Naive thymus-derived CD8-positive, alpha-beta T cell (primary cell): ENCODE data around the gene FAM72D. TPM values are rescaled to one million over a fixed set of nuclear protein-coding genes. Genes with fewer than 3 reads are reported as not detected.
A peak's percentile ranks its signal among the peaks of the same experiment; 100 is the strongest.
"Not testable (repeated sequence)": the region's sequence is repeated elsewhere in the genome, so short reads cannot be mapped to it uniquely, and the experiment has no call there.

Source experiments
- ATAC-seq, 2 donors: fragments of 150-1000 bp; cut with Tn5 transposase in 1 of 2; sonication (Bioruptor Pico), chemical (Tn5 transposase) in 1 of 2; 1 replicate in 1 of 2; 2 replicates in 1 of 2; pipeline ENCODE4 v1.10.0; 2021; ENCODE audit warnings: mild to moderate bottlenecking in 2 of 2, moderate library complexity in 2 of 2
- POLR2A ChIA-PET: fragments of 350-600 bp; sonication (Branson Sonifier 250); formaldehyde crosslinking; loops from one replicate; lab custom pipeline; 2021; ENCODE audit warnings: antibody characterized with exemption; lab: Charles Lee
- DNase-seq, 10 donors: peaks; one replicate each; pipeline versions ENCODE4 v3.0.0 to v3.0.0-alpha.2; 2020 to 2022
- H3K27ac Mint-ChIP-seq, 10 donors: one replicate each; pipeline ENCODE4 v1.8.0; 2020 to 2022; ENCODE audit warnings: mild to moderate bottlenecking in 10 of 10, mixed read lengths in 10 of 10, moderate library complexity in 4 of 10, inconsistent platforms in 1 of 10
- H3K27me3 Mint-ChIP-seq, 5 donors: one replicate each; pipeline ENCODE4 v1.8.0; 2021 to 2022; ENCODE audit warnings: mixed read lengths in 5 of 5
- H3K36me3 Mint-ChIP-seq, 3 donors: one replicate each; pipeline ENCODE4 v1.8.0; 2020 to 2022; ENCODE audit warnings: mixed read lengths in 3 of 3, mild to moderate bottlenecking in 2 of 3, inconsistent platforms in 1 of 3
- H3K4me1 Mint-ChIP-seq, 4 donors: one replicate each; pipeline ENCODE4 v1.8.0; 2021 to 2022; ENCODE audit warnings: mixed read lengths in 4 of 4
- H3K4me3 Mint-ChIP-seq, 10 donors: one replicate each; pipeline ENCODE4 v1.8.0; 2020 to 2022; ENCODE audit warnings: mild to moderate bottlenecking in 10 of 10, mixed read lengths in 10 of 10, moderate library complexity in 6 of 10, inconsistent platforms in 1 of 10
- H3K9me3 Mint-ChIP-seq, 9 donors: one replicate each; pipeline ENCODE4 v1.8.0; 2020 to 2022; ENCODE audit warnings: mixed read lengths in 9 of 9, mild to moderate bottlenecking in 3 of 9, inconsistent platforms in 1 of 9, moderate library complexity in 1 of 9
- polyA plus RNA-seq, 3 donors: library from polyadenylated mRNA; unstranded; fragments of 300-500 nt; fragmentation: Illumina TruSeq; gene quantifications; one replicate each; pipeline ENCODE4 v1.2.3, GENCODE V29; 2021
- total RNA-seq, 8 experiments: library from RNA in 2 of 8; stranded (reverse) in 2 of 8; gene quantifications; one replicate each; pipeline ENCODE4 v1.2.3 and lab custom pipeline; 2021 to 2026

The FAM72D gene
- total and polyA plus RNA-seq, 5 experiments from 2014 or later, result 0.31 TPM; not detected in 4

GRCh38 chr1:145144264-145144913 is 48.6 kb downstream of the FAM72D start:
- H3K9me3 Mint-ChIP-seq, H3K36me3 Mint-ChIP-seq, DNase-seq, H3K4me3 Mint-ChIP-seq, H3K27me3 Mint-ChIP-seq, ATAC-seq, POLR2A ChIA-PET, H3K27ac Mint-ChIP-seq, H3K4me1 Mint-ChIP-seq: not testable (repeated sequence)

DNA sequence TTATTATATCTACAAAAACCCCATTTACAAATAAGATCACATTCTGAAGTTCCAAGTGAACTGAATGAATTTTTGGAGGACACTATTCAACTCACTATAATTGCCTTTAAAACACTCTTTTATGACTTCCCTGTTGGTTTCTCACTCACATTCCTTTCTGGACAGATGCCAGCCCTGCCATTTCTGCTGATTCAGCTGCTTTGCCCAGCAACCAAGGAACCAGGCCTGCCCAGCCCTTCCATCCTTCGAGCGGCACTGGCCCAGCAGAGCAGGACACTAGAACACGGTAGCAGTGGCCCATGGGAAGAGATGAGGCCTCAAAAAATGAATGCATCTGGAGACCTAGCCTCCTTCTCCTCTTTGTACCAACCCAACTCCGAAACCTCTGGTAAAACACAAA is 50.5 kb downstream of the FAM72D start:
- POLR2A ChIA-PET, H3K27ac Mint-ChIP-seq, H3K4me3 Mint-ChIP-seq, H3K36me3 Mint-ChIP-seq, H3K4me1 Mint-ChIP-seq, H3K27me3 Mint-ChIP-seq, ATAC-seq, DNase-seq, H3K9me3 Mint-ChIP-seq: not testable (repeated sequence)

DNA sequence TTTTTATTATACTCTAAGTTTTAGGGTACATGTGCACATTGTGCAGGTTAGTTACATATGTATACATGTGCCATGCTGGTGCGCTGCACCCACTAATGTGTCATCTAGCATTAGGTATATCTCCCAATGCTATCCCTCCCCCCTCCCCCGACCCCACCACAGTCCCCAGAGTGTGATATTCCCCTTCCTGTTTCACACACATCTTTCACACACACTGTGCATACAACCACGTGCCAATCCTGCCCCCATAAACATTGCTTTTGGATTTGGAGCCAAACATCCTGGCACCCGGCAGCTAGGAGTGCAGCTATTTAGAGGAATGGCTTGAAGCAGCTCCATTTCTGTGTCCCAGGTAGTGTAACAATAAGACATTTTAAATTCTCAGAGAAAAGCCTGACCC is 51.4 kb downstream of the FAM72D start:
- DNase-seq, H3K36me3 Mint-ChIP-seq, H3K27me3 Mint-ChIP-seq, POLR2A ChIA-PET, ATAC-seq, H3K4me1 Mint-ChIP-seq, H3K9me3 Mint-ChIP-seq, H3K4me3 Mint-ChIP-seq, H3K27ac Mint-ChIP-seq: not testable (repeated sequence)

DNA sequence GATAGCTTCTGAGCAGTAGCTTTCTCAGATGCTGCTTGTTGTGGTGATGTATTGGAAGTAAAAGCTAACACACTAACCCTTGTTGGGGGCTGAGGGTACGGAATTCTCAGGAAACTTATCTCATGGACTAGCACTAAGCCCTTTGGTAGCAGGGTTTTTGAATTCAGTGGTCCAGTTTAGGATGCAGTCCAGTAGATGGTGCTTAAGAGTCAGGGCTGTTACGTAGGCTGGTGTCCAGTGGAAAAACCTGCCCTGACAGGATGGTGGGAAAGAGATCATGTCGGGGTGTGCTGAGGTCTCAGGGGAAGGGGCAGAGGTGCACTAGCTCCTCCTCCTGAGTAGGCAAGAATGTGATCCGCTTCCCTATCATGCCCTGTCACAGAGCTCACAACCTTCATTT is 59.6 kb downstream of the FAM72D start:
- H3K27ac Mint-ChIP-seq, H3K27me3 Mint-ChIP-seq, H3K9me3 Mint-ChIP-seq, POLR2A ChIA-PET, ATAC-seq, H3K36me3 Mint-ChIP-seq, DNase-seq, H3K4me3 Mint-ChIP-seq, H3K4me1 Mint-ChIP-seq: not testable (repeated sequence)

GRCh38 chr1:145155873-145156272 is 60.1 kb downstream of the FAM72D start:
- H3K27me3 Mint-ChIP-seq, ATAC-seq, H3K9me3 Mint-ChIP-seq, H3K4me3 Mint-ChIP-seq, H3K36me3 Mint-ChIP-seq, DNase-seq, POLR2A ChIA-PET, H3K27ac Mint-ChIP-seq, H3K4me1 Mint-ChIP-seq: not testable (repeated sequence)

- Mint-ChIP-seq H3K4me3 (peak overlapping the region; percentile 30 to 81 (median 68)), H3K27ac (peak overlapping the region in 8 of 10 donors; percentile 55 to 83 (median 68))
- H3K27me3 Mint-ChIP-seq, H3K9me3 Mint-ChIP-seq, POLR2A ChIA-PET, H3K36me3 Mint-ChIP-seq, H3K4me1 Mint-ChIP-seq, ATAC-seq: not testable (repeated sequence)
- DNase-seq, result peak in 7 of 10 donors; percentile 9 to 52 (median 32)
Observed at GRCh38 chr1:145156891-145157610, 61.3 kb downstream of the FAM72D start.

- H3K27ac Mint-ChIP-seq, H3K9me3 Mint-ChIP-seq, H3K4me3 Mint-ChIP-seq, H3K36me3 Mint-ChIP-seq, H3K27me3 Mint-ChIP-seq, ATAC-seq, H3K4me1 Mint-ChIP-seq, POLR2A ChIA-PET, DNase-seq: not testable (repeated sequence)
Observed at GRCh38 chr1:145157715-145158114, 61.9 kb downstream of the FAM72D start.

DNA sequence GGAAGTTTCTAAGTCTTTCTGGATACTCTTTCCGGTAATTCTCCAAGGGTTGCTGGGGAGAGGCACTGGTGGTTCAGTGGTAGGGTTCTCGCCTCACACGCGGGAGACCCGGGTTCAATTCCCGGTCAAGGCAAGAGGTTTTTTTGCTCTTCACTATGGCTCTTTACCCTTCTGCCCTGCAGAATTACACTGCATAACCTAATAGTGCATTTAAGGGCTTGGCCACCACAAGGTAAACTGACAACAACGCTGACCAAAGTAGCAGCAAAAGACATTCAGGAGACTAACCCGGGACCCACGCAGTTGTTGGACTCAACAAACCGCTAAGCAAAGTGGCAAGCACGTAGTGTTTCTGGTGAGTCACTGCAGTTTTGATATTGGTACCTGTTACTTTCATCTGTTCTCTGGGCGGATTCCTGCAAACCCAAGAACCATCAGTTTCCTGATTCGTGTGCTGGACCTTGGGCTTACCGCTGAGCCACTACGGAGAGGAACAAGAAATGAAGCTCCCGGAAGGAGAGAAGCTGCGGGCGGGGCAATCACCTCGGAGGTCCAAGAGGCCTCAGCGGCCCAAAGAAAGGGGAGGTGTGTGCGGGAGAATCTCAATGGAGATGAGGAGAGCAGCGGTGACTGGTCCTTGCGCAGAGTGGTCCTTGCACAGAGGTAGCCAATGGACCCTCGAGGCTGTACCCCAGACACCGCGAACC is 65.4 kb downstream of the FAM72D start:
- H3K27me3 Mint-ChIP-seq, H3K27ac Mint-ChIP-seq, H3K4me3 Mint-ChIP-seq, H3K9me3 Mint-ChIP-seq, H3K36me3 Mint-ChIP-seq, POLR2A ChIA-PET: not testable (repeated sequence)
- peak; percentile 44 to 58 for ATAC-seq
- peak in 2 of 10 donors; percentile 23 to 47 for DNase-seq
- H3K4me1 Mint-ChIP-seq, result peaks cover 4 to 12% (median 6%) of the 10 kb centered on the region in 4 donors

Other genes starting within 250 kb of the FAM72D start
- gene SRGAP2B, start 646 bp upstream of the FAM72D start, total RNA-seq, result 10 to 100 TPM; 11.0 to 15.2 TPM
- gene SRGAP2B, start 646 bp upstream of the FAM72D start, polyA plus RNA-seq, result under 1 TPM; 0.54 to 0.99 (median 0.68) TPM
- not detected for gene PPIAL4D, start 146.2 kb downstream of the FAM72D start, total RNA-seq
- gene PPIAL4D, start 146.2 kb downstream of the FAM72D start, polyA plus RNA-seq, result not detected